ENCODE data around the gene LRTM2. TPM values are rescaled to one million over a fixed set of nuclear protein-coding genes. Genes with fewer than 3 reads are reported as not detected.

Gene LRTM2
- total RNA-seq, 6 experiments from 2014 or later: not detected

DNA sequence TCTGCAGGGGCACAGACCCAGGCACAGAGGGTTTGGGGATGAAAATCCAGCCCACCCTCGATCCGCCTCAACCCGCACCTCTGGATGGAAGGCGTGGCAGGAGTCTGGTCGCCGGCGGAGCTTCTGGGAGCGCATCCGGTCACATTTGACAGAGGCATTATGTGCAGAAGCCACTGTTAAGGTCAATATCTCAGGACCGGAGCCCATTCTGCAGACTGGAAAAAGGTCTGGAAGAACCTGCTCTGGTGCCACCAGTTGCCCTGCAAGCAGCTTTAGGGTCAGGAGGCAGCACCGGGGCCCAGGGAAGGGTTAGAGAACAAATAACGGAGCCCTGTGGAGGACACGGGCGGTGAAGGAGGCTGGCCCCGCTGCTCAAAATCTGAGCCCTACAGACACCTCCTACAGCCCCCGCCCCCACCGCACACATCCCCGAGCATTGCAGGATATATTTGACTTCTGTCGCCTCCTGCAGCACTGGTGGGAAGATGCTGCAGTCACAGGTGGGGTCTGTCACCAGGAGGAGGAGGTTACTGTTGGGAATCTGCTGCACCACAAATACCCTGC lies 25.1 kb upstream of the LRTM2 start:
- no peaks in the 10 kb centered on the region for H3K9me3 Mint-ChIP-seq
- H3K4me3 Mint-ChIP-seq: peak overlapping the region; percentile 41; the same call in 1 of the 2 replicates
- H3K27me3 Mint-ChIP-seq (ENCODE audit: insufficient read depth): peaks cover 2% of the 10 kb centered on the region
- H3K36me3 Mint-ChIP-seq (ENCODE audit: low read depth): no peaks in the 10 kb centered on the region
- peaks cover 18% of the 10 kb centered on the region for H3K4me1 Mint-ChIP-seq (ENCODE audit: low read depth)
- H3K27ac Mint-ChIP-seq: no peak overlapping the region
- no peak for DNase-seq
- TF ChIP-seq, protein P1, sequence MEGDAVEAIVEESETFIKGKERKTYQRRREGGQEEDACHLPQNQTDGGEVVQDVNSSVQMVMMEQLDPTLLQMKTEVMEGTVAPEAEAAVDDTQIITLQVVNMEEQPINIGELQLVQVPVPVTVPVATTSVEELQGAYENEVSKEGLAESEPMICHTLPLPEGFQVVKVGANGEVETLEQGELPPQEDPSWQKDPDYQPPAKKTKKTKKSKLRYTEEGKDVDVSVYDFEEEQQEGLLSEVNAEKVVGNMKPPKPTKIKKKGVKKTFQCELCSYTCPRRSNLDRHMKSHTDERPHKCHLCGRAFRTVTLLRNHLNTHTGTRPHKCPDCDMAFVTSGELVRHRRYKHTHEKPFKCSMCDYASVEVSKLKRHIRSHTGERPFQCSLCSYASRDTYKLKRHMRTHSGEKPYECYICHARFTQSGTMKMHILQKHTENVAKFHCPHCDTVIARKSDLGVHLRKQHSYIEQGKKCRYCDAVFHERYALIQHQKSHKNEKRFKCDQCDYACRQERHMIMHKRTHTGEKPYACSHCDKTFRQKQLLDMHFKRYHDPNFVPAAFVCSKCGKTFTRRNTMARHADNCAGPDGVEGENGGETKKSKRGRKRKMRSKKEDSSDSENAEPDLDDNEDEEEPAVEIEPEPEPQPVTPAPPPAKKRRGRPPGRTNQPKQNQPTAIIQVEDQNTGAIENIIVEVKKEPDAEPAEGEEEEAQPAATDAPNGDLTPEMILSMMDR (IDR thresholded peaks at IDR 0.05): no peak

DNA sequence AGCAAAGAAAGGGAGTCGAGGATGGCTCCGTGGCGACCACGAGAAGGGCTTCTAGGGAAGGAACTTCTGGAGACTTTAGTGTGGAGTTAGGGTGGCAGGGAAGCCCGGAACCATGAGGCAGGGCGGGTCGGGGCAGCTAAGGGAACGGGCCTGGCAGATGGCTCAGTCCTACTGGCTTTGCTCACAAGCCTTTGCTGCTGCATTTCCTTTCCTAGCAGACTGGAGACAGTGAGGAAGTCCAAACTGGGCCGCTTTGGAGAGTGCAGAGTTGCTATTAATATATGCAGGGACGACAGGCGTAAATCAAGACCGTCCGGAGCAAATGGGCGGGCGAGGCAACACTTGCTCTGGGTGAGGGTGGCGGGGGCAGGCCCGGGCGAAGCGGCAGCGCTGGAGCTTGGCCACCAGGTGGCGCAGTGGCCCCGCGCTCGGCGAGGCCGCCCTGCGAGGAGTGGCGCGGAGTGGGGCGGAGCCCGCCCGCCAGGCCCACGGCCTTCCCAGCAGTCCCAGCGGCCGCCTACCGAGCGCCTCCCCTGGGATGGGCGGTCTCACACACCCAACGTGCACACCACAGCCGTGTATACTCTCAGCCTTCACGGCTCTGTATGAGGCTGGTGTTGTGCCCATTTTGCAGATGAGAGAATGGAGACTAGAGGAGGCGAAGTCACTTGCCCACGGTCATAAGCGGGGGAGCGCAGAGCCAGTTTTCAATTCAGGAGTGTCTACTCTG lies 24.4 kb upstream of the LRTM2 start:
- DNase-seq: peak; percentile 84
- peaks cover 2% of the 10 kb centered on the region for H3K27me3 Mint-ChIP-seq (ENCODE audit: insufficient read depth)
- H3K9me3 Mint-ChIP-seq: no peaks in the 10 kb centered on the region
- peaks cover 16% of the 10 kb centered on the region for H3K4me1 Mint-ChIP-seq (ENCODE audit: low read depth)
- no peaks in the 10 kb centered on the region for H3K36me3 Mint-ChIP-seq (ENCODE audit: low read depth)
- H3K4me3 Mint-ChIP-seq: peak overlapping the region; percentile 83
- peak overlapping the region; percentile 48; the same call in 1 of the 2 replicates for H3K27ac Mint-ChIP-seq
- TF ChIP-seq, protein P1 (IDR thresholded peaks at IDR 0.05): peak; percentile 100

DNA sequence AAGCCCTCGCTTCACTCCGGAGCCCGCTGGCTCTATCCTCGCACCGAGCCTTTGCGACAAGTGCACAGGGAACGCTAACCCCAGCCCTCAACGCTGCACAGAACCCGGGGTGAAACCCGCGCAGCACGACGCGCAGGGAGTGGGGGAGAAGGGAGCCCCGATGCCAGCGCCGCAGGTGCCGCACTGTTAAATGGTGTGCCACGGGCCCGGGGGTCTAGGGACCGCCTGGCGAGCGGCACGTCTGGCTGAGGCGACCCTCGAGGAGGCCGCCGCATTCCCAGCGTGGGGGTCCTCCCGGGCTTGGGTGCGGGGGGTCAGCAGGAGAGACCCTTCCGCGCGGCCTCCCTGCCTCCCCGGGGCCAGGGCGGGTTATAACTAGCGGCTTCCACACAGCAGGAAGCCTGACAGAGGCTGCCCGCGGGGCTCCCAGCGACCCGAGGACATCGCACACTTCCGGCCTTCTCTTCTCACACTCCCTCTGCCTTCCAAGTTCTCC lies 23.8 kb upstream of the LRTM2 start:
- TF ChIP-seq, protein P1 (IDR thresholded peaks at IDR 0.05): no peak
- Mint-ChIP-seq H3K4me1 (ENCODE audit: low read depth) (peaks cover 11% of the 10 kb centered on the region), H3K4me3 (peak overlapping the region; percentile 83), H3K9me3 (no peaks in the 10 kb centered on the region), H3K27me3 (ENCODE audit: insufficient read depth) (peaks cover 2% of the 10 kb centered on the region), H3K36me3 (ENCODE audit: low read depth) (no peaks in the 10 kb centered on the region), H3K27ac (peak overlapping the region; percentile 48; the same call in 1 of the 2 replicates)
- no peak for DNase-seq

DNA sequence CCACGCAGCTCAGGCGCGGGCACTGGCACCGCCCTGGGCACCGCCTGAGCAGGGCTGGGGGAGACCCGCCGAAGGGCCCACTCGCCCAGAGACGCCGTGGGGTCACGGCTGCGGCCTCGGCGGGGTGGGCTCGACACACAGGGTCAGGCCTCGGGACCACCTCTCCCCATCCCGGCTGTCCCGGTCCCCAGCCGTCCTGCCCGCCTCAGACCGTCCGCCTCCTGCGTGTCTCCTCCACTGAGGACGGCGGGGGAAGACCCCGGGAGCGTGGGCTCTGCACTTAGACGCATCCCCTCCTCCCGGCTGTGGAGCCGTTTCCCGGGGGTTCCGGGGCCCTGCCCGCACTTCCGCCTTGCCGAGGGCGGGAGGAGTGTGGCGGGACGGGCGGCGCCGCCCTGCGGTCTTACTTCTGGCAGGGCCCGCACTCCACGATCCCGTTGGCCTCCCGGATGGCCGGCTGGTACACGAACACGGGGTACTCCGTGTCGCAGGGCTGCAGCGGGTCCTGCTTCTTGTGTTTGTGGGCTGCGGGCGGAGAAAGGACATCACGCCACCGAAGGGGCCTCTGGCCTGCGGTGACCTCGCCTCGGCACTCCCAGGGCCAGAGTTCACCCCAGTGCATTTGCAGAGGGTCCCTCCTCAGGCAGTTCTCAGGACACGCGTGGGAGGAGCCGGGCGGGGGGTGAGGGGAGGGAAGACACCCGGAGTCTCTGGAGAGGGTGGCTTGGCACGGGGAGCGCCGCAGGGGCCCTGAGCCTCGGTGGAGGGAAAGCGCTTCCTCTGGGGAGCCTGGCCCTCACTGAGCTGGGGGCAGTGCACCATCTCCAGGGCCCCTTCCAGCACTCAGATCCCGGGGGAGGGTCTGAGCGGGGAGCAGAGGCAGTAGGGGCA lies 23.1 kb upstream of the LRTM2 start:
- Mint-ChIP-seq H3K4me3 (peak overlapping the region; percentile 13; the same call in 1 of the 2 replicates), H3K4me1 (ENCODE audit: low read depth) (peaks cover 11% of the 10 kb centered on the region), H3K27me3 (ENCODE audit: insufficient read depth) (peaks cover 7% of the 10 kb centered on the region), H3K36me3 (ENCODE audit: low read depth) (no peaks in the 10 kb centered on the region), H3K9me3 (no peaks in the 10 kb centered on the region), H3K27ac (no peak overlapping the region)
- TF ChIP-seq, protein P1 (IDR thresholded peaks at IDR 0.05): no peak
- DNase-seq: no peak

DNA sequence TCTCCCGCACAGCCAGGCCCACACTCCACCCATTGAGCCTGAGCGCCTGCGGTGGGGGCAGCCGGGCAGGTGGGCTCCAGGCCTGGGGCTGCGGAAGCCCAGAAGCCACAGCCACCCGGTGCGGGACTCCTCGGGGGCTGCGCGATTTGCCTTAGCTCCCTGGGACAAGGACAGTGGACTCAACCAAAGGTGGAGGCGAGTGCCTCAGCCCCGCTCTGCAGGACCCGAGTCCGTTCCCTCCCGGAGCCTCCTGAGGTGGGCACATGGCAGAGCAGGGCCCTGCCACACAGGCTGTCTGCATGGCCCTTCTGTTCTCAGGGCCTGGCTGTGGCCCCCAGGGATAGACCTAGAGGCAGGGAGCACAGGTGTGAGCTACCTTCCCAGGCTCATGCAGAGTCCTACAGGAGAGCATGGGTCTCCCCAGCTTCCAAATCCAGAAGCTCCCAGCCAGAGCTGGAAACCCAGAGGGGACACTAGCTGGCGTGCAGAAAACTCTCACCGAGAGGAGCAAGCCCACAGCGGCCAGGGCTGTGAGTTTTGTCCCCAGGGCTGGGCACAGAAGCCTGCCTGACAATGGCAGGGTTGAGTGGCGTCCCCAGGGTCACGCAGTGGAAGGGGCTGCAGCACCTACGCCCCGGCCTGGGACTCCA lies 22.2 kb upstream of the LRTM2 start:
- Mint-ChIP-seq H3K4me3 (no peak overlapping the region), H3K36me3 (ENCODE audit: low read depth) (no peaks in the 10 kb centered on the region), H3K27me3 (ENCODE audit: insufficient read depth) (peaks cover 10% of the 10 kb centered on the region), H3K27ac (no peak overlapping the region), H3K9me3 (no peaks in the 10 kb centered on the region), H3K4me1 (ENCODE audit: low read depth) (peaks cover 11% of the 10 kb centered on the region)
- DNase-seq: no peak
- TF ChIP-seq, protein P1 (IDR thresholded peaks at IDR 0.05): no peak
